HepG2 (cell line): ENCODE results near the gene ZNRF3. TPM values are rescaled to one million over a fixed set of nuclear protein-coding genes. Genes with fewer than 3 reads are reported as not detected.

Source experiments
- FOSL2 ChIP-seq: sonication (generic); formaldehyde crosslinking; IDR thresholded peaks from 2 replicates; pipeline ENCODE4 v1.4.0; 2020; ENCODE audit warnings: missing genetic modification reagents
- GLI4 ChIP-seq: sonication (generic); formaldehyde crosslinking; IDR thresholded peaks from 2 replicates; pipeline ENCODE4 v1.5.1; 2020; ENCODE audit warnings: missing genetic modification reagents, mild to moderate bottlenecking, moderate library complexity, borderline replicate concordance
- GTF2F1 ChIP-seq: fragments of 150-350 bp; IDR thresholded peaks from 2 replicates; pipeline ENCODE4 v1.6.1; 2014; ENCODE audit warnings: low read length
- HOXD1 ChIP-seq: sonication (generic); formaldehyde crosslinking; IDR thresholded peaks from 2 replicates; pipeline ENCODE4 v1.5.0; 2020; ENCODE audit warnings: missing genetic modification reagents
- KLF15 ChIP-seq: sonication (generic); formaldehyde crosslinking; IDR thresholded peaks from 2 replicates; pipeline ENCODE4 v1.8.1; 2023; ENCODE audit warnings: borderline replicate concordance, mild to moderate bottlenecking, inconsistent platforms, missing genetic modification reagents, mixed read lengths
- MNT ChIP-seq: fragments of 450-650 bp; IDR thresholded peaks from 2 replicates; pipeline ENCODE4 v1.6.1; 2016
- NFATC3 ChIP-seq: sonication (generic); formaldehyde crosslinking; IDR thresholded peaks from 2 replicates; pipeline ENCODE4 v1.5.1; 2020; ENCODE audit warnings: mild to moderate bottlenecking, missing genetic modification reagents
- NFYB ChIP-seq: sonication (generic); formaldehyde crosslinking; IDR thresholded peaks from 2 replicates; pipeline ENCODE4 v1.4.0; 2020; ENCODE audit warnings: missing genetic modification reagents
- NPAS2 ChIP-seq: sonication (generic); formaldehyde crosslinking; IDR thresholded peaks from 2 replicates; pipeline ENCODE4 v1.8.0; 2022; ENCODE audit warnings: mild to moderate bottlenecking, missing genetic modification reagents, borderline replicate concordance
- REL ChIP-seq: sonication (generic); formaldehyde crosslinking; conservative IDR thresholded peaks from 2 replicates; pipeline ENCODE4 v1.8.0; 2022; ENCODE audit warnings: mild to moderate bottlenecking, missing genetic modification reagents, moderate library complexity
- TBP ChIP-seq: sonication (generic); formaldehyde crosslinking; IDR thresholded peaks from 2 replicates; pipeline ENCODE4 v1.5.0; 2020; ENCODE audit warnings: missing genetic modification reagents
- TEAD3 ChIP-seq: optimal IDR thresholded peaks from 2 replicates; pipeline ENCODE3; 2016; ENCODE audit warnings: borderline replicate concordance
- TFDP2 ChIP-seq: sonication (generic); formaldehyde crosslinking; IDR thresholded peaks from 2 replicates; pipeline ENCODE4 v1.4.0; 2020; ENCODE audit warnings: missing genetic modification reagents
- THRA ChIP-seq: sonication (generic); formaldehyde crosslinking; IDR thresholded peaks from 2 replicates; pipeline ENCODE4 v1.4.0; 2020; ENCODE audit warnings: missing genetic modification reagents, borderline replicate concordance
- U2AF1 ChIP-seq: fragments of 200-400 bp; formaldehyde crosslinking; optimal IDR thresholded peaks from 2 replicates; pipeline ENCODE3; 2017; ENCODE audit warnings: mild to moderate bottlenecking, low read depth, low read length
- ZBTB25 ChIP-seq: IDR thresholded peaks from 2 replicates; pipeline ENCODE4 v1.6.1; 2018; ENCODE audit warnings: missing genetic modification reagents
- ZBTB46 ChIP-seq: sonication (generic); formaldehyde crosslinking; IDR thresholded peaks from 2 replicates; pipeline ENCODE4 v1.4.0; 2020; ENCODE audit warnings: mild to moderate bottlenecking, missing genetic modification reagents, borderline replicate concordance
- ZFX ChIP-seq: sonication (generic); formaldehyde crosslinking; IDR thresholded peaks from 2 replicates; pipeline ENCODE4 v1.4.0; 2020; ENCODE audit warnings: mild to moderate bottlenecking, low read depth, missing genetic modification reagents, moderate library complexity
- ZNF12 ChIP-seq: sonication (generic); formaldehyde crosslinking; IDR thresholded peaks from 2 replicates; pipeline ENCODE4 v1.5.0; 2020; ENCODE audit warnings: missing genetic modification reagents
- ZNF292 ChIP-seq: sonication (generic); formaldehyde crosslinking; IDR thresholded peaks from 2 replicates; pipeline ENCODE4 v1.8.1; 2022; ENCODE audit warnings: mild to moderate bottlenecking, low read depth, missing genetic modification reagents, borderline replicate concordance
- ZNF432 ChIP-seq: sonication (generic); formaldehyde crosslinking; IDR thresholded peaks from 2 replicates; pipeline ENCODE4 v1.5.0; 2020; ENCODE audit warnings: missing genetic modification reagents, mild to moderate bottlenecking, borderline replicate concordance
- ZNF468 ChIP-seq: sonication (generic); formaldehyde crosslinking; IDR thresholded peaks from 2 replicates; pipeline ENCODE4 v1.8.0; 2022; ENCODE audit warnings: mild to moderate bottlenecking, moderate library complexity, missing genetic modification reagents
- ZNF570 ChIP-seq: sonication (generic); formaldehyde crosslinking; IDR thresholded peaks from 2 replicates; pipeline ENCODE4 v1.4.0; 2020; ENCODE audit warnings: mild to moderate bottlenecking, missing genetic modification reagents, borderline replicate concordance
- ZNF776 ChIP-seq: sonication (generic); formaldehyde crosslinking; IDR thresholded peaks from 2 replicates; pipeline ENCODE4 v1.4.0; 2020; ENCODE audit warnings: mild to moderate bottlenecking, missing genetic modification reagents
- polyA plus RNA-seq, 8 experiments: library from polyadenylated mRNA; depleted of rRNA in 3 of 8; stranded (reverse) in 7 of 8; unstranded in 1 of 8; fragments of >200 nt; fragmentation: Illumina TruSeq in 4 of 8; extraction: Trizol in 4 of 8; gene quantifications; 2 replicates each; pipeline versions ENCODE4 v1.2.1 to v1.2.3, GENCODE V29; 2011 to 2016; ENCODE audit warnings: low read depth in 4 of 8, missing spikeins in 1 of 8, mixed read lengths in 1 of 8; ENCODE audit not compliant: insufficient read depth in 1 of 8
- total RNA-seq, 5 experiments: library from RNA; depleted of rRNA; stranded (reverse); fragments of >200 nt; fragmentation: Illumina TruSeq; extraction: Trizol; gene quantifications; 2 replicates each; pipeline ENCODE4 v1.2.3, GENCODE V29; 2016; ENCODE audit warnings: low read depth in 1 of 5

The ZNRF3 gene
- total and polyA plus RNA-seq, 2 of the 13 experiments (the other 11 are each of a cell fraction or from before 2014, with no cell fraction given): 20.3 to 36.7 TPM

GRCh38 chr22:28922540-28923244 is 39.3 kb downstream of the ZNRF3 start (continued):
- no peak for TF ChIP-seq ZBTB46
- no peak for TF ChIP-seq REL (CRISPR knock-in tag)
- no peak for TF ChIP-seq ZNF776
- no peak for TF ChIP-seq U2AF1
- TF ChIP-seq NFATC3: no peak
- no peak for TF ChIP-seq MNT
- TF ChIP-seq GLI4 (CRISPR knock-in tag): no peak
- peak; percentile 70 for TF ChIP-seq ZFX
- peak; percentile 61 for TF ChIP-seq TEAD3 (CRISPR knock-in tag)
- TF ChIP-seq NFYB (CRISPR knock-in tag): no peak
- TF ChIP-seq HOXD1 (CRISPR knock-in tag): no peak
- peak; percentile 41; the same call in 1 of the 2 replicates for TF ChIP-seq FOSL2 (CRISPR knock-in tag)
- TF ChIP-seq ZNF12: no peak
- no peak for TF ChIP-seq GTF2F1
- TF ChIP-seq ZNF468 (CRISPR knock-in tag): no peak
- TF ChIP-seq TFDP2 (CRISPR knock-in tag): peak; percentile 37; the same call in 1 of the 2 replicates
- no peak for TF ChIP-seq ZBTB25 (CRISPR knock-in tag)
- TF ChIP-seq TBP (CRISPR knock-in tag): no peak
- TF ChIP-seq THRA (CRISPR knock-in tag): peak; percentile 81; the same call in 1 of the 2 replicates
- TF ChIP-seq ZNF570 (CRISPR knock-in tag): no peak
- peak; percentile 41; the same call in 1 of the 2 replicates for TF ChIP-seq ZNF292 (CRISPR knock-in tag)
- TF ChIP-seq ZNF432: no peak
- no peak for TF ChIP-seq KLF15 (CRISPR knock-in tag)
- TF ChIP-seq NPAS2 (CRISPR knock-in tag): no peak
